Pancreas (tissue), 10 donors: Measurements from ENCODE around the gene PPM1F. TPM values are rescaled to one million over a fixed set of nuclear protein-coding genes. Genes with fewer than 3 reads are reported as not detected.
A peak's percentile ranks its signal among the peaks of the same experiment; 100 is the strongest.
"Not testable (repeated sequence)": the region's sequence is repeated elsewhere in the genome, so short reads cannot be mapped to it uniquely, and the experiment has no call there.

Source experiments
- ATAC-seq, 4 donors: fragments of 200-7000 bp; cut with Tn5 transposase; one replicate each; pipeline versions ENCODE4 v1.8.0 to v1.9.1; 2020; ENCODE audit warnings: mild to moderate bottlenecking in 4 of 4, moderate library complexity in 4 of 4
- DNase-seq, 6 donors: peaks; one replicate each; pipeline ENCODE4 v3.0.0-alpha.2; 2020
- FAIRE-seq: peaks from 2 replicates; lab custom pipeline; 2012; peaks lifted over from hg19 to GRCh38; lab: Jason Lieb, UNC
- H3K27ac ChIP-seq, 4 donors: fragments of 200-600 bp; sonication (generic); 1 replicate in 3 of 4; 2 replicates in 1 of 4; pipeline versions ENCODE4 v1.5.0 to v1.8.0; 2020
- H3K27me3 ChIP-seq, 4 donors: fragments of 200-600 bp; one replicate each; pipeline ENCODE4 v1.8.0; 2021
- H3K36me3 ChIP-seq, 3 donors: fragments of 200-600 bp; sonication (generic) in 1 of 3; one replicate each; pipeline versions ENCODE4 v1.5.0 to v1.8.0; 2020 to 2021
- H3K4me1 ChIP-seq, 3 donors: fragments of 200-600 bp; one replicate each; pipeline ENCODE4 v1.8.0; 2021
- H3K4me3 ChIP-seq, 4 donors: fragments of 200-600 bp; sonication (generic) in 2 of 4; one replicate each; pipeline versions ENCODE4 v1.5.0 to v1.8.0; 2020 to 2021
- H3K9me3 ChIP-seq, 4 donors: fragments of 200-600 bp; one replicate each; pipeline ENCODE4 v1.8.0; 2021
- CTCF ChIP-seq, 4 donors: fragments of 200-600 bp; sonication (generic) in 3 of 4; IDR thresholded peaks; one replicate each; pipeline versions ENCODE4 v1.5.0 to v1.8.0; 2021; ENCODE audit warnings: antibody characterized with exemption in 4 of 4
- WGBS, 2 donors: extraction: QIAGEN DNeasy Blood & Tissue Kit; methylation state at CpG; one replicate each; pipeline ENCODE4 v1.1.7; 2013; 5-methylcytosine and 5-hydroxymethylcytosine counted together
- intact Hi-C, 3 donors: fragments of 100-400 bp; cut with DNase I; formaldehyde crosslinking; loops; one replicate each; pipeline versions ENCODE4 v1.11.1 to v1.14.2; 2022
- polyA plus RNA-seq, 2 donors: library from polyadenylated mRNA; stranded (reverse); fragments of 200-250 nt; gene quantifications; one replicate each; pipeline ENCODE4 v1.2.3, GENCODE V29; 2013
- total RNA-seq, 6 donors: library from RNA; stranded (reverse); fragmentation: NEBNext Ultra II Directional in 4 of 6; extraction: Animal tissue kit (Norgen Biotek cat#: 25700) in 4 of 6; gene quantifications; one replicate each; pipeline versions ENCODE4 v1.2.1 to v1.2.4, GENCODE V29; 2021 to 2023
- donor health status: healthy with polysubstance abuse.
- donor health status: DM: no; HTN: no; CAD: no; lungs with moderate emphysema.
- donor health status: DM: no; HTN: no; CAD: no.
- donor health status: control.
- donor health status: control.
- donor health status: Bipolar disorder and iron deficiency.
- donor health status: DM: yes; HTN: yes; CAD: no.
- donor health status: DM: no; HTN: no; CAD: no.
- donor health status: DM: no; HTN: no; CAD: no.
- donor health status: DM: yes; HTN: yes; CAD: no.

Gene PPM1F
- total and polyA plus RNA-seq, 8 donors: 9.2 to 16.0 (median 10.2) TPM

DNA sequence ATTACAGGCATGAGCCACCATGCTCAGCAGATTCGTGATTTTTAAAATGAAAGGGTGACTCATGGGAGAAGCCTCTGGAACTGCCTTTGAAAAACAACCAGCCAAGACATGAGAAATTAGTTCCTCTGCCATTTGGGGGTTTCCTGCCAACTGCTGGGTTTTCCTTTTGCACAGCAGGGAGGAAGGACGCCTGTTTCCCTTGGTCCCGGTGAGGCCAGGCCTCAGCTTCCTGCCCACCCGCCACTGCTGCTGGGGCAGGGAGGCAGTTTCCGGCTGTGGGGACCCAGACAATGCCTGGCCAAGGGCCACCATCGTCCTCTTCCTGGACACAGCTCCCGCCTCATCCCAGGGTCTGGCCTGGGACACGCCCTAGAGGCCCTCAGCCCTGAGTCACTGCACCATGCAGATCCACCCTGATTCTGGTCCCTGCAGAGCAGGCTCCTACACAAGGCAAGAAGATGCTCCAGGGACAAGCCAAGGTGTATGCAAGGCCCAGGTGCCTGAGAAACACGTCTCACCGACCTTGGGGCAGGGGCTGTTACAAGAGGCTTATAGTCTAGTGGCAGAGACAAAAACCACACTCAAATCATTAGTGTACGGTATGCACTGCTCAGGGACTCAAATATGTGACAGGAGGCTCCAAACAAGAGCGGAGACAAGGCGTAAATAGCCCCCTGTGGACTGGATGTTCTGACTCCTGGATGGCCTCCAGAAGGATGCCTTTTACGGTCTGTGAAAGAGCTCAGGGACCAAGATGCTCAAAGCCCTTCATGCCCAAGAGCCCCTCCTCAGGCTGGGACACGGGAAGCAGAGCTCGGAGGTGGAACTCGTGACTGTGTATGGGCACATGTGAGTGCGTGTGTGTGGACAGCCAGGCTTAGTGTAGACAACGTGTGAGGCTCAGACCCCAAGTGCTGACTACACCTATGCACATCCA lies 10.0 kb downstream of the PPM1F start:
- ATAC-seq: no peak
- peak in 3 of 6 donors; percentile 29 to 64 (median 39) for DNase-seq
- Histone ChIP-seq H3K27ac (peak overlapping the region in 2 of 4 donors; percentile 56 to 57), H3K9me3 (no peaks in the 10 kb centered on the region), H3K27me3 (no peaks in the 10 kb centered on the region), H3K4me1 (peaks cover 0 to 8% (median 2%) of the 10 kb centered on the region in 3 donors), H3K4me3 (no peak overlapping the region), H3K36me3 (peaks cover 0 to 4% (median 4%) of the 10 kb centered on the region in 3 donors)
- no peak for TF ChIP-seq CTCF (IDR thresholded peaks at IDR 0.05)
- intact Hi-C loops: loop anchor here in 1 of 3 donors (10.0 kb wide), 1 partner anchor 238 kb away; no protein-coding TSS in a partner anchor
- 74 to 77% methylated on average over 19 of the region's 19 CpGs for WGBS, 2 donors
- FAIRE-seq: no peak

DNA sequence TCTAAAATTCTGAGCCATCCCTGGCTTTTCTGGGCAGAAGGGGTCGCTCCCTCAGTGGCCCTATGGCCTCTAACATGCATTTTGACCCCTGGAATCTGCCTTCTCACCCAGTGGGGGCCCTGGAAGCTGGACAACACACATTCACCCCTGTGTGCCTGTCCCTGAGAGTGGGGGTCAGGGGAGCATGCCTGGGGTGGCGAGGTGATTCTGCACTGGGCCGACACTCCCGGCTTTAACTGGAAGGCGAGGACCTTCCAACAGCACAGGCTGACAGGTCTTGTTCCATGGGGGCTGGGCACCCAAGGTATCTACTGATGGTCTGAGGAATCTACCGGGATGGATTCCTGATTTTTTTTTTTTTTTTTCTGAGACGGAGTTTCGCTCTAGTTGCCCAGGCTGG lies 10.7 kb downstream of the PPM1F start:
- H3K9me3 ChIP-seq: no peaks in the 10 kb centered on the region
- H3K4me1 ChIP-seq: peaks cover 0 to 15% (median 10%) of the 10 kb centered on the region in 3 donors
- DNase-seq (peak in 1 of 6 donors; percentile 11), FAIRE-seq (no peak), ATAC-seq (no peak)
- peaks cover 0 to 4% (median 4%) of the 10 kb centered on the region in 3 donors for H3K36me3 ChIP-seq
- intact Hi-C loops: loop anchor here in 1 of 3 donors (10.0 kb wide), 1 partner anchor 237 kb away; no protein-coding TSS in a partner anchor
- peak overlapping the region in 2 of 4 donors; percentile 56 to 57 for H3K27ac ChIP-seq
- 89 to 93% methylated on average over 8 of the region's 8 CpGs for WGBS, 2 donors
- TF ChIP-seq CTCF (IDR thresholded peaks at IDR 0.05): no peak
- H3K4me3 ChIP-seq: no peak overlapping the region
- H3K27me3 ChIP-seq: no peaks in the 10 kb centered on the region

DNA sequence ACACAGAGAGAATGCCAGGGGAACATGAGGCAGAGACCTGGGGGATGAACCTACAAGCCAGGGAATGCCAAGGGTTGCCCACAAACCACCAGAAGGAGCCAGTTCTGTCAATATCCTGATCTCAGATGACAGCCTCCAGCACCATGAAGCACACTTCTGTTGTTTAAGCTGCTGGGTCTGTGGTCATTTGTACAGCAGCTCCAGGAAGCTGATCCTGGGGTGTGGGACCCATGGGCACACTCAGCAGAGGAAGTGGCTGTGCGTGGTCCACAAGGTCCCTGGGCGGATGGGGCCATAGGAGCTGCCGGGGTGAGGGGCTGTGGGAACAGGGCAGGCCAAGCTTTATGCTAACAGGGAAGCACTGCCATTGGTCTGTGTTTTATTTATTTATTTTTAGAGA lies 12.1 kb downstream of the PPM1F start:
- Histone ChIP-seq H3K36me3 (peaks cover 0 to 4% (median 4%) of the 10 kb centered on the region in 3 donors), H3K9me3 (no peaks in the 10 kb centered on the region), H3K27me3 (no peaks in the 10 kb centered on the region), H3K4me3 (no peak overlapping the region), H3K27ac (peak overlapping the region in 2 of 4 donors; percentile 11 to 94), H3K4me1 (peaks cover 0 to 19% (median 14%) of the 10 kb centered on the region in 3 donors)
- FAIRE-seq (no peak), ATAC-seq (no peak), DNase-seq (no peak)
- no peak for TF ChIP-seq CTCF (IDR thresholded peaks at IDR 0.05)
- 91 to 94% methylated on average over 3 of the region's 3 CpGs for WGBS, 2 donors
- intact Hi-C loops: loop anchor here in 1 of 3 donors (10.0 kb wide), 1 partner anchor 236 kb away; no protein-coding TSS in a partner anchor

- not testable (repeated sequence) for H3K36me3 ChIP-seq, H3K9me3 ChIP-seq, ATAC-seq, DNase-seq, H3K4me3 ChIP-seq, FAIRE-seq, H3K27me3 ChIP-seq
- 85 to 88% methylated on average over 5 of the region's 5 CpGs for WGBS, 2 donors
- peaks cover 0 to 19% (median 14%) of the 10 kb centered on the region in 3 donors for H3K4me1 ChIP-seq
- H3K27ac ChIP-seq: peak overlapping the region in 2 of 4 donors; percentile 89 to 94
- intact Hi-C loops: loop anchor here in 2 of 3 donors (5.0 to 10.0 kb wide), 2 partner anchors 228 to 235 kb away; no protein-coding TSS in a partner anchor
Measured at GRCh38 chr22:21939935-21940334, 12.7 kb downstream of the PPM1F start.

DNA sequence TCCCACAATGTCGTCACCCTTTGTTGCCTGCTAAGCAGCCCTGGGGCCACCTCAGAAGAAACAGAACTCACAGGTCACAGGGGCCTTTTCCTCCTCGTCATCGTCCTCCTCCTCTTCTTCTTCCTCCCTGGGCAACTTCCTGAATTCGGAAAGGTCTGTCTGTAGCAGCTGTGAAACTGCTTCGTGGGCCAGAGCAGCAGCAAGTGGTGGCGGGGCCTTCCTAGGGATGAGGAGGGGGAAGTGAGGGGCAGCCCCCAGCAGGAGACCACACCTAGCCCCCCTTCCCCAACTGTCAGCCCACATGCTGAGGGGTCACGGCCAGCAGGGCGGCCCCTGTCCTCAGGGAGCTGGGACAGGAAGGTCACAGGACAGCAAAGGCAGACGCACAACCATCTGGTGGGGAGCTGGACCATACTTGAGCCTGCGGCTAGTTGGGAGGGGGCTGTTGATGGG lies 13.2 kb downstream of the PPM1F start:
- no peaks in the 10 kb centered on the region for H3K27me3 ChIP-seq
- 85% methylated on average over 10 of the region's 10 CpGs for WGBS, 2 donors
- TF ChIP-seq CTCF (IDR thresholded peaks at IDR 0.05): no peak
- FAIRE-seq: no peak
- peak in 1 of 6 donors; percentile 62 for DNase-seq
- peaks cover 0 to 1% (median 0%) of the 10 kb centered on the region in 3 donors for H3K36me3 ChIP-seq
- ATAC-seq: no peak
- H3K4me3 ChIP-seq: no peak overlapping the region
- peak overlapping the region in 2 of 4 donors; percentile 89 to 94 for H3K27ac ChIP-seq
- intact Hi-C loops: loop anchor here in 1 of 3 donors (5.0 kb wide), 1 partner anchor 227 kb away; no protein-coding TSS in a partner anchor
- H3K9me3 ChIP-seq: no peaks in the 10 kb centered on the region
- H3K4me1 ChIP-seq: peaks cover 0 to 19% (median 14%) of the 10 kb centered on the region in 3 donors
